A549 (cell line): Measurements from ENCODE around the gene PCNT. TPM values are rescaled to one million over a fixed set of nuclear protein-coding genes. Genes with fewer than 3 reads are reported as not detected.

Source experiments
- ATAC-seq, 2 experiments: fragments of 200-7000 bp in 1 of 2; fragments of >200 bp in 1 of 2; cut with Nextera tagmentation in 1 of 2; cut with Tn5 transposase in 1 of 2; 3 replicates each; pipeline versions ENCODE4 v1.8.0 to v1.9.1; 2018 to 2020; ENCODE audit warnings: mild to moderate bottlenecking in 1 of 2, moderate library complexity in 1 of 2
- CTCF ChIA-PET: fragments of 300-600 bp; sonication (Branson Sonifier 250); formaldehyde crosslinking; extraction: SDS; loops from one replicate; lab custom pipeline; 2021; ENCODE audit warnings: antibody characterized with exemption, inconsistent platforms; lab: Yijun Ruan, JAX
- POLR2A ChIA-PET: fragments of 350-600 bp; formaldehyde crosslinking; extraction: SDS; loops from one replicate; lab custom pipeline; 2021; ENCODE audit warnings: antibody characterized with exemption, inconsistent platforms; lab: Yijun Ruan, JAX
- DNase-seq, 2 experiments: peaks; one replicate each; pipeline versions ENCODE4 v3.0.0 to v3.0.0-alpha.2; 2011 to 2016; ENCODE audit warnings: low read depth in 1 of 2, low spot score in 1 of 2
- FAIRE-seq: peaks from 2 replicates; lab custom pipeline; 2011; peaks lifted over from hg19 to GRCh38; lab: Jason Lieb, UNC
- H3K27ac ChIP-seq, 2 experiments: fragments of >200 bp; sonication (Bioruptor Twin); formaldehyde crosslinking; 3 replicates each; pipeline ENCODE4 v1.5.1; 2016 to 2017
- H3K4me1 ChIP-seq: fragments of >200 bp; sonication (Bioruptor Twin); formaldehyde crosslinking; 3 replicates; pipeline ENCODE4 v1.6.1; 2016
- H3K4me2 ChIP-seq: fragments of >200 bp; sonication (Bioruptor Twin); formaldehyde crosslinking; 3 replicates; pipeline ENCODE4 v1.6.1; 2016
- H3K4me3 ChIP-seq: fragments of >200 bp; sonication (Bioruptor Twin); formaldehyde crosslinking; 3 replicates; pipeline ENCODE4 v1.5.1; 2016
- H3K9me3 ChIP-seq: fragments of >200 bp; sonication (Bioruptor Twin); formaldehyde crosslinking; 3 replicates; pipeline ENCODE4 v1.6.1; 2016
- CBX8 ChIP-seq: fragments of 200-600 bp; sonication (generic); IDR thresholded peaks from 2 replicates; pipeline ENCODE4 v1.6.1; 2016
- CEBPB ChIP-seq, 2 experiments: fragments of >200 bp in 1 of 2; sonication (Bioruptor Twin) in 1 of 2; formaldehyde crosslinking in 1 of 2; IDR thresholded peaks; 2 replicates each; pipeline ENCODE4 v1.6.1; 2012 to 2016
- CHD4 ChIP-seq: fragments of 200-600 bp; sonication (generic); IDR thresholded peaks from 2 replicates; pipeline ENCODE4 v1.6.1; 2016; ENCODE audit warnings: antibody characterized with exemption, mild to moderate bottlenecking, borderline replicate concordance
- EHMT2 ChIP-seq: fragments of 200-600 bp; sonication (generic); IDR thresholded peaks from 2 replicates; pipeline ENCODE4 v1.6.1; 2016; ENCODE audit warnings: antibody characterized with exemption, low read depth, mild to moderate bottlenecking, moderate library complexity
- FOSL2 ChIP-seq, 2 experiments: fragments of 450-650 bp in 1 of 2; fragments of >200 bp in 1 of 2; sonication (Bioruptor Twin) in 1 of 2; formaldehyde crosslinking; IDR thresholded peaks; 2 replicates each; pipeline versions ENCODE4 v1.5.0 to v1.6.1; 2016 to 2020; ENCODE audit warnings: mild to moderate bottlenecking in 1 of 2, moderate library complexity in 1 of 2
- GATA3 ChIP-seq: IDR thresholded peaks from 2 replicates; pipeline ENCODE4 v1.6.1; 2012; ENCODE audit warnings: borderline replicate concordance
- HEYL ChIP-seq: fragments of 250-450 bp; sonication (Bioruptor Pico); IDR thresholded peaks from 2 replicates; pipeline ENCODE4 v1.8.0; 2021; ENCODE audit warnings: mild to moderate bottlenecking, moderate library complexity
- HMGXB4 ChIP-seq: fragments of 250-450 bp; sonication (Bioruptor Pico); IDR thresholded peaks from 2 replicates; pipeline ENCODE4 v1.5.0; 2021; ENCODE audit warnings: mild to moderate bottlenecking, moderate library complexity, borderline replicate concordance
- HOXA7 ChIP-seq: fragments of 250-450 bp; sonication (Bioruptor Pico); IDR thresholded peaks from 2 replicates; pipeline ENCODE4 v1.5.0; 2020; ENCODE audit warnings: mild to moderate bottlenecking, moderate library complexity
- HOXB13 ChIP-seq: fragments of 250-450 bp; sonication (Bioruptor Pico); IDR thresholded peaks from 2 replicates; pipeline ENCODE4 v1.5.0; 2020; ENCODE audit warnings: low read depth, mild to moderate bottlenecking, moderate library complexity
- JUNB ChIP-seq: fragments of >200 bp; sonication (Bioruptor Twin); formaldehyde crosslinking; IDR thresholded peaks from 2 replicates; pipeline ENCODE4 v1.6.1; 2016
- MAX ChIP-seq: IDR thresholded peaks from 2 replicates; pipeline ENCODE4 v1.6.1; 2012
- MYC ChIP-seq: IDR thresholded peaks from 2 replicates; pipeline ENCODE4 v1.6.1; 2012; ENCODE audit warnings: mild to moderate bottlenecking, inconsistent platforms, low read length, improper control_type of control experiment, borderline replicate concordance
- NFE2L2 ChIP-seq: fragments of 150-350 bp; conservative IDR thresholded peaks from 2 replicates; pipeline ENCODE4 v1.6.1; 2014; ENCODE audit warnings: low read length
- NR3C1 ChIP-seq: fragments of >200 bp; sonication (Bioruptor Twin); formaldehyde crosslinking; IDR thresholded peaks from 3 replicates; pipeline ENCODE4 v1.6.1; 2017
- PHF8 ChIP-seq: fragments of 200-600 bp; sonication (generic); IDR thresholded peaks from 2 replicates; pipeline ENCODE4 v1.6.1; 2016; ENCODE audit warnings: low read depth, mild to moderate bottlenecking, antibody characterized with exemption, moderate library complexity, borderline replicate concordance
- POLR2A ChIP-seq: IDR thresholded peaks from 2 replicates; pipeline ENCODE4 v1.6.1; 2012; ENCODE audit warnings: mild to moderate bottlenecking, low read length
- REST ChIP-seq: fragments of 200-600 bp; sonication (generic); IDR thresholded peaks from 2 replicates; pipeline ENCODE4 v1.6.1; 2016; ENCODE audit warnings: antibody characterized with exemption, mild to moderate bottlenecking, moderate library complexity
- SMC3 ChIP-seq: fragments of >200 bp; sonication (Bioruptor Twin); formaldehyde crosslinking; IDR thresholded peaks from 3 replicates; pipeline ENCODE4 v1.6.1; 2018; ENCODE audit warnings: inconsistent platforms
- ZFP36 ChIP-seq: fragments of 450-650 bp; IDR thresholded peaks from 2 replicates; pipeline ENCODE4 v1.6.1; 2014; ENCODE audit warnings: borderline replicate concordance; ENCODE audit not compliant: partially characterized antibody
- ZNF302 ChIP-seq: fragments of 250-450 bp; sonication (Bioruptor Pico); IDR thresholded peaks from 2 replicates; pipeline ENCODE4 v1.9.0; 2021; ENCODE audit warnings: inconsistent platforms, mild to moderate bottlenecking, moderate library complexity
- WGBS: methylation state at CpG from one replicate; pipeline ENCODE4 v1.1.6; 2017; ENCODE audit errors: missing lambda C conversion rate; 5-methylcytosine and 5-hydroxymethylcytosine counted together
- polyA plus RNA-seq, 4 experiments: library from polyadenylated mRNA; depleted of rRNA in 3 of 4; stranded (reverse); fragments of >200 nt; fragmentation: RNase III in 1 of 4; extraction: RNeasy Plus Mini Kit Qiagen cat#74134 plus additional on column Dnase treatment in 1 of 4; gene quantifications; 2 replicates in 3 of 4; 3 replicates in 1 of 4; pipeline ENCODE4 v1.2.3, GENCODE V29; 2011 to 2017

PCNT gene
- polyA plus RNA-seq, 2 of the 4 experiments (the other 2 are of a cell fraction): 11.1 to 14.6 TPM

- H3K27ac ChIP-seq: no peak overlapping the region
- H3K9me3 ChIP-seq: no peaks in the 10 kb centered on the region
Measured at GRCh38 chr21:46355161-46356004, 31.4 kb downstream of the PCNT start.

GRCh38 chr21:46356005-46356338, 32.0 kb downstream of the PCNT start:
- ATAC-seq: no peak
- FAIRE-seq: no peak
- TF ChIP-seq NFE2L2 (no peak), FOSL2 (IDR thresholded peaks at IDR 0.05) (no peak), FOSL2 (CRISPR knock-in tag; IDR thresholded peaks at IDR 0.05) (no peak), MYC (no peak), HEYL (CRISPR knock-in tag) (no peak), SMC3 (no peak)
- TF ChIP-seq, all 56 proteins: peak for 0
- Histone ChIP-seq H3K4me1 (no peaks in the 10 kb centered on the region), H3K9me3 (no peaks in the 10 kb centered on the region), H3K27ac (no peak overlapping the region), H3K4me3 (no peak overlapping the region), H3K4me2 (no peak overlapping the region)
- ChIA-PET POLR2A (no interaction called here), CTCF (no interaction called here)
- no peak for DNase-seq
- WGBS: 94% methylated on average over 7 of the region's 13 CpGs

More at GRCh38 chr21:46355161-46356004, 31.4 kb downstream of the PCNT start:
- no peak overlapping the region for H3K4me2 ChIP-seq
- FAIRE-seq: no peak
- no peak for TF ChIP-seq NR3C1
- TF ChIP-seq JUNB: no peak
- no peak for TF ChIP-seq PHF8
- no peak for TF ChIP-seq MAX
- no peak for TF ChIP-seq ZNF302 (CRISPR knock-in tag)
- TF ChIP-seq GATA3: no peak
- no peak for TF ChIP-seq HOXB13
- no peak for TF ChIP-seq CEBPB (IDR thresholded peaks at IDR 0.05)
- TF ChIP-seq HEYL (CRISPR knock-in tag): no peak
- TF ChIP-seq ZFP36: no peak
- TF ChIP-seq SMC3: no peak
- TF ChIP-seq POLR2A: no peak
- no peak for TF ChIP-seq MYC
- TF ChIP-seq CBX8: no peak
- TF ChIP-seq HMGXB4 (CRISPR knock-in tag): no peak
- TF ChIP-seq CHD4: no peak
- no peak for TF ChIP-seq REST
- TF ChIP-seq EHMT2: no peak
- TF ChIP-seq HOXA7 (CRISPR knock-in tag): no peak
- ChIA-PET POLR2A (no interaction called here), CTCF (no interaction called here)
- no peaks in the 10 kb centered on the region for H3K4me1 ChIP-seq
- DNase-seq: no peak
- WGBS: 93% methylated on average over 20 of the region's 33 CpGs
- ATAC-seq: no peak
- H3K4me3 ChIP-seq: no peak overlapping the region
